T-helper 1 cell treated with Interleukin-12 subunit alpha and Interleukin-12 subunit beta and Interleukin-4 antibody, amounts not matched to agents 30 μg/mL and 1 μg/mL, for 36 hours (primary cell): ENCODE data around the gene NOS3.
"Not testable (repeated sequence)": the region's sequence is repeated elsewhere in the genome, so short reads cannot be mapped to it uniquely, and the experiment has no call there.

Experiments used
- H3K27ac Mint-ChIP-seq: one replicate; pipeline ENCODE4 v1.8.0; 2021; ENCODE audit warnings: mild to moderate bottlenecking, mixed read lengths
- H3K27me3 Mint-ChIP-seq: one replicate; pipeline ENCODE4 v1.8.0; 2021; ENCODE audit warnings: low read depth, mixed read lengths
- H3K36me3 Mint-ChIP-seq: one replicate; pipeline ENCODE4 v1.8.0; 2021; ENCODE audit warnings: low read depth, mixed read lengths
- H3K4me1 Mint-ChIP-seq: one replicate; pipeline ENCODE4 v1.8.0; 2021; ENCODE audit warnings: low read depth, mixed read lengths
- H3K4me3 Mint-ChIP-seq: one replicate; pipeline ENCODE4 v1.8.0; 2021; ENCODE audit warnings: mild to moderate bottlenecking, moderate library complexity, mixed read lengths
- H3K9me3 Mint-ChIP-seq: one replicate; pipeline ENCODE4 v1.8.0; 2021; ENCODE audit warnings: mixed read lengths

NOS3 gene

DNA sequence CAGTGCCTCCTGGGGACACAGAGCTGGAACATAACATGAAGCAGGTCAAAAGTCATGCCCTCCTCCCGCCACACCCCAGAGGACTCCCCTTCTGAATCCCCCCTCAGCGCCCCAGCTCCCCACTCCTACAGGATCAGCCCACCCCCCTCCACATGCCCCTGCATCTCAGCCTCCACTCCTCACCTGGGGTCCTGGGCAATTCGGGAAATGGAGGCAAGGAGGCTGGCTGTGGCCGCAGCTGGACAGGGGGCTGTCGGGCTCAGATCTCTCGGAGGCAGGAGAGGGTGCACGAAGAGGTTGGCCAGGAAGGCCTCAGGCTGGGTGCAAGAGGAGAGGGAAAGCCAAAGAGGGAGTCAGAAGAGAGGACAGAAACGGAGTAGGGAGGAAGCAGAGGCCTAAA is 25.7 kb downstream of the NOS3 start:
- H3K4me3 Mint-ChIP-seq, result no peak overlapping the region
- peak overlapping the region; percentile 36 for H3K27ac Mint-ChIP-seq
- H3K4me1 Mint-ChIP-seq, result peaks cover 50% of the 10 kb centered on the region
- H3K36me3 Mint-ChIP-seq, result peaks cover 5% of the 10 kb centered on the region
- no peaks in the 10 kb centered on the region for H3K9me3 Mint-ChIP-seq
- peaks cover 30% of the 10 kb centered on the region for H3K27me3 Mint-ChIP-seq

DNA sequence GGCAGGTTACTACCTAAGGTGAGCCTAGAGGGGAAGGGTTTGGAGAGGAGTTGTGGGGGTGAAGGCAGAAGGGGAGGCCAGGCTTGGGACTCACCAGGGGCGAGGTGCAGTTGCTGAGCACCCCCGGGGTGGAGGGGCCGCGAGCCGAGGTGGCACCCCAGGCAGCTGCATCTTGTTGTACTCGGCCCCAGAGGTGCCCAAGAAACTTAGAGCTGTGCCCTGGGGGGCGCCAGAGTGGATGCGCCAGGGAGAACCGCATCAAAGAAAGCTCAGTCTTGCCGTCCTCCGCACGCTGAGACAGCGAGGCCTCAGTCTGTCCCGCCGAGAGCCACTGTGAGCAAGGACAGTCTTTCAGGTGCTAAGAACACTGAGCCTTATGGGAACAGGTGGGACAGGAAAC is 26.1 kb downstream of the NOS3 start:
- H3K4me3 Mint-ChIP-seq, result peak overlapping the region; percentile 64
- peaks cover 30% of the 10 kb centered on the region for H3K27me3 Mint-ChIP-seq
- H3K9me3 Mint-ChIP-seq, result no peaks in the 10 kb centered on the region
- H3K36me3 Mint-ChIP-seq, result peaks cover 5% of the 10 kb centered on the region
- H3K4me1 Mint-ChIP-seq, result peaks cover 47% of the 10 kb centered on the region
- H3K27ac Mint-ChIP-seq, result no peak overlapping the region

GRCh38 chr7:151017370-151017952 is 26.6 kb downstream of the NOS3 start:
- Mint-ChIP-seq H3K9me3 (no peaks in the 10 kb centered on the region), H3K4me1 (peaks cover 43% of the 10 kb centered on the region), H3K4me3 (peak overlapping the region; percentile 64), H3K36me3 (peaks cover 4% of the 10 kb centered on the region), H3K27me3 (peaks cover 30% of the 10 kb centered on the region), H3K27ac (peak overlapping the region; percentile 67)

GRCh38 chr7:151017953-151018420 is 27.2 kb downstream of the NOS3 start:
- no peaks in the 10 kb centered on the region for H3K9me3 Mint-ChIP-seq

DNA sequence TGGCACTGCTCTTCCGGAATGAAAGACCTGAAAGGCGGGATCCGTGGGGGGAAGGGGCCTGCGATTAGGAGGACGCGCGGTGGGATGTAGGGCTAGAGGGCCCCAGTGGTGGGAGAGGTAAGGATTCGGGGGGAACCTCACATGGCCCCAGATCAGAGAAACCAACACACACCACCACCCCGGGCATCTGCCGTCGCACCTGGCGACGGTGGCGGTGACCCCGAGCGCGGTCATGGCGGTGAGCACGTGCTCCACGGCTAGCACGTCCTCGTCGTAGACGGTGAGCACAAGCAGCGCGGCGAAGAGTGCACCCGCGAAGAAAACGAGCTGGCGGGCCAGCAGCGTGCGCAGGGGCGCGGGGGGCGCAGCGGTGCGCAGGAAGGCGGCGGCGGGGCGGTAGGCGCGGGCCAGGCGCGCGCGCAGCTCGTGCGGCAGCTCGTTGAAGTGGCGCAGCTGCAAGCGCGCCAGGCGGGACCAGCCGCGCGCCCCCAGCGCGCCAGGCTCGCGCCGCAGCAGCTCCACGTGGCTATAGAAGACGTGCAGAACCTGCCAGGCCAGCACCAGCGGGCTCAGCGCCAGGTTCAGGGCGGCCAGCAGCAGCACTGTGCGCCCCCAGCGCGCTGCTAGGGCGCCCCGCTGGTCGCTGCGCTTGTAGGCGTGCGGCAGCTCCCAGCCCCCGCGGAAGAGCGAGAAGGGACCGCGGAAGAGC is 27.8 kb downstream of the NOS3 start:
- H3K4me3 Mint-ChIP-seq, result peak overlapping the region; percentile 79
- H3K36me3 Mint-ChIP-seq, result peaks cover 2% of the 10 kb centered on the region
- peaks cover 38% of the 10 kb centered on the region for H3K4me1 Mint-ChIP-seq
- no peaks in the 10 kb centered on the region for H3K9me3 Mint-ChIP-seq
- H3K27me3 Mint-ChIP-seq, result peaks cover 33% of the 10 kb centered on the region
- H3K27ac Mint-ChIP-seq, result peak overlapping the region; percentile 67

More at GRCh38 chr7:151017953-151018420, 27.2 kb downstream of the NOS3 start:
- Mint-ChIP-seq H3K27me3 (peaks cover 32% of the 10 kb centered on the region), H3K36me3 (peaks cover 2% of the 10 kb centered on the region), H3K27ac (peak overlapping the region; percentile 67), H3K4me1 (peaks cover 38% of the 10 kb centered on the region), H3K4me3 (peak overlapping the region; percentile 79)

DNA sequence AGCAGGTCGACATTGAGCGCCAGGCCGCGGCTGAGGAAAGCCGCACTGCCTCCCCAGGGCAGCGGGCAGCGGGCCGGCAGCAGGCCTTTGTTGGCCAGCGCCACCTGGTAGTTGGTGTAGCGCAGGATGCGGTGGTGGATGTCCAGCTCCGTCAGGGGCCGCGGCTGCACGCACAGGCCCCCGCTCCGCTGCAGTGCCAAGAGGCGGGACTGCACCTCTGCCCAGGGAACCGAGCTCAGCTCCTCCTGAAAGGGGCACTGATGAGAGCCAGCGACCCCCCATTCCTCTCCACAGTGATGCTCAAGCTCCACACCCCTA is 28.3 kb downstream of the NOS3 start:
- Mint-ChIP-seq H3K27me3 (peaks cover 33% of the 10 kb centered on the region), H3K4me3 (peak overlapping the region; percentile 32), H3K27ac (no peak overlapping the region), H3K9me3 (no peaks in the 10 kb centered on the region), H3K36me3 (peaks cover 2% of the 10 kb centered on the region), H3K4me1 (peaks cover 38% of the 10 kb centered on the region)

DNA sequence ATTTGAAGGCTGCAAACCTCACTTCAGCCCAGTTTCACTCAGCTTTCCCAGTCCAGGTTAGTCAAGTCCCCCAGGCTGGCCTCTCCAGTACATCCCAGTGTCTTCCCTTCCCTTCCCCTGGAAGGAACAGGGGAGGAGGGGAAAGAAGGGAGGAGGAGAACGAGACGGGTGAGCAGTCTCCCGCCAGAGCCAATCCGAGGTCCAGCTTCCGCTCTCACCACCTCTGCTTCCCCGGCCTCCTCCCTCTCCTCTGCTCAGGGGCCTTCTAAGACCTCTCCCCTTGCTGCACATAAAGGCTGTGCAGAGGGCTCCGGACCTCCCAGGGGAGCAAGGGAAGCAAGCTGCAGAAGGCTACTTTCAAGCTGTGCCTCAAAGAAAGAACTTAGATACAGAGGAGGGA is 29.4 kb downstream of the NOS3 start:
- no peaks in the 10 kb centered on the region for H3K9me3 Mint-ChIP-seq
- H3K27me3 Mint-ChIP-seq, result peaks cover 33% of the 10 kb centered on the region
- peaks cover 26% of the 10 kb centered on the region for H3K4me1 Mint-ChIP-seq
- H3K4me3 Mint-ChIP-seq, result no peak overlapping the region
- H3K27ac Mint-ChIP-seq, result no peak overlapping the region
- H3K36me3 Mint-ChIP-seq, result no peaks in the 10 kb centered on the region

GRCh38 chr7:151023232-151023631 is 32.4 kb downstream of the NOS3 start:
- peaks cover 25% of the 10 kb centered on the region for H3K27me3 Mint-ChIP-seq
- H3K27ac Mint-ChIP-seq, result no peak overlapping the region
- H3K4me1 Mint-ChIP-seq, result peaks cover 16% of the 10 kb centered on the region
- no peaks in the 10 kb centered on the region for H3K36me3 Mint-ChIP-seq
- H3K9me3 Mint-ChIP-seq, result no peaks in the 10 kb centered on the region
- no peak overlapping the region for H3K4me3 Mint-ChIP-seq

DNA sequence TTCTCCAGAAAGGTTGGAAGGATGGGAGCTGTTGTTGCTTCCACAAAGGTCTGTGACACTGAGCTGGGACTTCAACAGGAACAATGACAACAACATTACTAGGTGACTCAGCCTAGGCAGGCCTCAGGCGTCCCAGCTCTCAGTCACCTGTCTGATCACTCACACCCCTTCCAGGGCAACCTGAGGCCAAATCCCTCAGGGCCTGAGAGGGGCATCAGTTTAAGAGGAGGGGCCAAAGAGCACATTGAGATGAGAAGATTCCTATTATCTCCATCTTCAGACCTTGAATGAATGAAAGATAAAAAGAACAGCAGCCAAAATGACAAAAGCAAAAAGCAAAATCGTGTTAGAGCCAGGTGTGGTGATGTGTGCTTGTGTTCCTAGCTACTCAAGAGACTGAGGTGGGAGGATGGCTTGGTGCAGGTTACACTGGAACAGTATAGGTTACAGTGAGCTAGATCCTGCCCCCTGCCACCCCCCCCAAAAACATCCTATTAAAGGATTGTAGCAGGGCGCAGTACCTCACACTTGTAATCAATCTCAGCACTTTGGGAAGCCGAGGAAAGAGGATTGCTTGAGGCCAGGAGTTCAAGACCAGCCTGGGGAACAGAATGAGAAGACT is 33.7 kb downstream of the NOS3 start, which contains the start of gene ATG9B:
Gene ATG9B (minus strand): TSS at position 60 of the 622 bp plus-strand sequence. CDS start 71 bp downstream, outside the sequence.
- Mint-ChIP-seq H3K27me3 (peaks cover 17% of the 10 kb centered on the region), H3K9me3 (no peaks in the 10 kb centered on the region), H3K36me3 (peaks cover 2% of the 10 kb centered on the region), H3K4me3 (no peak within 1 kb of the TSS), H3K27ac (no peak within 1 kb of the TSS), H3K4me1 (peaks cover 16% of the 10 kb centered on the region)

DNA sequence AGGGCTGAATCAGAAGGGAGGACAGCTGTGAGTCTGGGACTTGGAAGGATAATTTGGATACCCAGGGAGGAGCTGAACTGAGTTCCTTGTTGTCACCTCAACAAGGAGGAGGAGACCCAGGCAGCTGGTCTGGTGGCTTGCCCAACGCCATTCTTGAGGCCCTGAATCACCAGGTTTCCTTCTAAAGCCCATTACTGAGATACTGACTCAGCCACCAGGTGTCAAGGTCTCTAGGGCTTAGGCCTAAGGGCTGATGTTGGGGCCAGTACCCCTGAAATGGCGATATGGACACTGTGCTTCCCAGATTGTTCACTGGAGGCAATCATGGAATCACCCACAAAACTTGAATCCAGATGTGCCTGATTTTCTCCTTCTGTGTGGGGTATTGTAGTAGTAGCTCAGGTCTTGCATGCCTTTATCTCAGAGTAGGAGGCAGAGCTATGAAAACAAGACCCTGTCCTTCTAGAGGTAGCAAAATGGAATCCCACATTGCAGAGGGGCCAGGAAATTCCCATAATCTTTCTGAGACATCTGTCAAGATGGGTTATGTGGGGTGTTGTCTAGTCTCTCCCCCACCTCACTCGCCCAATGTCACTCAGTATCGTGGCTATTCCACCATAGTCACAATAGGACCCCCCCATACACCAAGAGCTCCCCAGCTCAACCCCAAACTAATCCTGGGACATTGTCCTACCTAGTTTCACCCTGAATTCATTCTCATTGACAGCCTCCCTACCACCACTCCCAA is 35.3 kb downstream of the NOS3 start:
- Mint-ChIP-seq H3K27me3 (peaks cover 3% of the 10 kb centered on the region), H3K9me3 (no peaks in the 10 kb centered on the region), H3K4me3 (peak overlapping the region; percentile 30), H3K27ac (peak overlapping the region; percentile 50), H3K36me3 (peaks cover 2% of the 10 kb centered on the region), H3K4me1 (peaks cover 20% of the 10 kb centered on the region)

DNA sequence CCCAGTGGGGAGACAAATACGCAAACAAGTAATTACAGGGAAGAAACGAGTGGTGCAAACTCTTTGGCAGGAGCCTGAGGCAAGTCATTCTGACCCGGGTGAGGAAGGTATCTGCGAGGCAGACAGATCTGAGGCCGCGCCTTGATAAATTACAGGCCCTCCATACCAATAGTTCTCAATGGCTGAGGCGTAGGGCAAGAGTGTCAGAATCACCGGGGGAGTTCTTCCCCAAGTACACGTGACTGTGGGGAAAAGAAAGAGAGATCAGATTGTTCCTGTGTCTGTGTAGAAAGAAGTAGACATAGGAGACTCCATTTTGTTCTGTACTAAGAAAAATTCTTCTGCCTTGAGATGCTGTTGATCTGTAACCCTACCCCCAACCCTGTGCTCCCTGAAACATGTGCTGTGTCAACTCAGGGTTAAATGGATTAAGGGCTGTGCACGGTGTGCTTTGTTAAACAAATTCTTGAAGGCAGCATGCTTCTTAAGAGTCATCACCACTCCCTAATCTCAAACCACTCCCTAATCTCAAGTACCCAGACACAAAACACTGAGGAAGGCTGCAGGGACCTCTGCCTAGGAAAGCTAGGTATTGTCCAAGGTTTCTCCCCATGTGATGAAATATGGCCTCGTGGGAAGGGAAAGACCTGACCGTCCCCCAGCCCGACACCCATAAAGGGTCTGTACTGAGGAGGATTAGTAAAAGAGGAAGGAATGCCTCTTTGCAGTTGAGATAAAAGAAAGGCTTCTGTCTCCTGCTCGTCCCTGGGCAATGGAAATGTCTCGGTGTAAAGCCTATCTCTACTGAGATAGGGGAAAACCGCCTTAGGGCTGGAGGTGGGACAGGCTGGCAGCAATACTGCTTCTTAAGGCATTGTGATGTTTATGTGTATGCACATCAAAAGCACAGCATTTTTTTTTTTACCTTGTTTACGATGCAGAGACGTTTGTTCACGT is 36.2 kb downstream of the NOS3 start:
- not testable (repeated sequence) for H3K27me3 Mint-ChIP-seq, H3K9me3 Mint-ChIP-seq, H3K36me3 Mint-ChIP-seq
- peak overlapping the region; percentile 92 for H3K27ac Mint-ChIP-seq
- peaks cover 20% of the 10 kb centered on the region for H3K4me1 Mint-ChIP-seq
- peak overlapping the region; percentile 95 for H3K4me3 Mint-ChIP-seq

GRCh38 chr7:151027728-151028130 is 36.9 kb downstream of the NOS3 start:
- H3K36me3 Mint-ChIP-seq, H3K27me3 Mint-ChIP-seq, H3K9me3 Mint-ChIP-seq: not testable (repeated sequence)
- peak overlapping the region; percentile 92 for H3K27ac Mint-ChIP-seq
- peaks cover 20% of the 10 kb centered on the region for H3K4me1 Mint-ChIP-seq
- H3K4me3 Mint-ChIP-seq, result peak overlapping the region; percentile 95

DNA sequence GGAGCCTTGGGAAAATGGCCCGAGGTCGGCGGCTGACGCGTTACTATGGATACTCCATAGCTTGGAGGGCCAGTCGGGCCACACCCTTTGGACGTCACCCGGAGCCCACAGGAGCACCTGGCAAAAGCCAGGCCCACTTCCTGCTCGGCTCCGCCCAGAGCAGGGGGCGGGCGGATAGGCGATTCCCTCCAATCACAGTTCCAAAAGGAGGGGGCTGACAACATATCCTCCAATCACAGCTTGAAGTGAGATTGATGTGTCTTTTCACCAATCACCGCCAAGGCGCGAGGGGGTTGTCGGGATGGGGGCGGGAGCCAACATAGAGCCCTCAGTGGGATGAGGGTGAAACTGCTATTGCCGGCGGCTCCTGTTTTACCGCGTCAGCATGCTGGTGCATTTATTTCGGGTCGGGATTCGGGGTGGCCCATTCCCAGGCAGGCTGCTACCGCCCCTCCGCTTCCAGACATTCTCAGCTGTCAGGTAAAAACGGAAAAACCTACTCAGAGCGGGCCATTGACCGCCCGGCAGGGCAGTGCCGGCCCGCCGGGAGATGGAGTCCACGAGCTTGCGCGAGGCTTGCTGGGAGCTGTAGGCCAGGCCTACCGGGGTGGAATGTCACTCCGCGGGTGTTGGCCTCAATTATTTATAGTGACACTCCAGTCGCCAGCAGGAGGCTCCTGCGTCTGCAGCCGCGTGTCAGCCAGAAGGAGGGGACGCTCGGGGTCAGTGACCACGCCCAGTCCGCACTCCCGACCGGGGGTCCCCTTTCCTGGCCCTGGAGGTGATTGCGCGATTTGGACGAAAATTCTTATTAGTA is 37.5 kb downstream of the NOS3 start, which contains the start of gene ABCB8:
Gene ABCB8 (plus strand): TSS at position 320 of the 817 bp plus-strand sequence. CDS start 66 bp downstream, at position 386.
- Mint-ChIP-seq H3K27me3 (no peaks in the 10 kb centered on the region), H3K9me3 (no peaks in the 10 kb centered on the region), H3K4me1 (peaks cover 20% of the 10 kb centered on the region), H3K27ac (peak within 1 kb of the TSS; percentile 94), H3K36me3 (peaks cover 2% of the 10 kb centered on the region), H3K4me3 (peak within 1 kb of the TSS; percentile 95)
